Parathyroid adenoma (tissue), 2 donors: ENCODE data around the gene DCLK2.

Experiments
- H2AFZ ChIP-seq: fragments of 300-600 bp; sonication (generic); one replicate; pipeline ENCODE4 v1.7.0; 2017; ENCODE audit warnings: antibody characterized with exemption, mild to moderate bottlenecking
- H3K27ac ChIP-seq: fragments of 300-600 bp; sonication (generic); one replicate; pipeline ENCODE4 v1.7.0; 2017
- H3K27me3 ChIP-seq: fragments of 300-600 bp; sonication (generic); one replicate; pipeline ENCODE4 v1.7.0; 2017; ENCODE audit warnings: low read length; ENCODE audit not compliant: control insufficient read depth, insufficient read depth
- H3K36me3 ChIP-seq: fragments of 300-600 bp; sonication (generic); one replicate; pipeline ENCODE4 v1.7.0; 2017; ENCODE audit warnings: low read length; ENCODE audit not compliant: control insufficient read depth, insufficient read depth
- H3K4me1 ChIP-seq: fragments of 300-600 bp; sonication (generic); one replicate; pipeline ENCODE4 v1.7.0; 2017; ENCODE audit warnings: control low read depth
- H3K4me2 ChIP-seq: fragments of 300-600 bp; sonication (generic); one replicate; pipeline ENCODE4 v1.7.0; 2017; ENCODE audit warnings: low read length
- H3K4me3 ChIP-seq: fragments of 300-600 bp; sonication (generic); one replicate; pipeline ENCODE4 v1.7.0; 2017; ENCODE audit warnings: low read depth, low read length
- H3K79me2 ChIP-seq: fragments of 300-600 bp; sonication (generic); one replicate; pipeline ENCODE4 v1.7.0; 2017; ENCODE audit warnings: control low read depth
- H3K9ac ChIP-seq: fragments of 300-600 bp; sonication (generic); one replicate; pipeline ENCODE4 v1.7.0; 2017; ENCODE audit warnings: mild to moderate bottlenecking
- H3K9me3 ChIP-seq: fragments of 300-600 bp; sonication (generic); one replicate; pipeline ENCODE4 v1.7.0; 2017; ENCODE audit warnings: low read length; ENCODE audit not compliant: control insufficient read depth
- CTCF ChIP-seq: fragments of 300-600 bp; sonication (generic); IDR thresholded peaks from one replicate; pipeline ENCODE4 v1.7.0; 2017; ENCODE audit warnings: antibody characterized with exemption, mild to moderate bottlenecking
- donor health status: primary hyperparathyroidism.

Gene DCLK2

GRCh38 chr4:150106886-150107285 lies 28.6 kb downstream of the DCLK2 start:
- Histone ChIP-seq H3K4me3 (no peak overlapping the region), H2AFZ (no peak overlapping the region), H3K27me3 (no peaks in the 10 kb centered on the region), H3K27ac (no peak overlapping the region), H3K9ac (no peak overlapping the region), H3K36me3 (no peaks in the 10 kb centered on the region), H3K9me3 (no peaks in the 10 kb centered on the region), H3K4me2 (no peak overlapping the region), H3K79me2 (no peaks in the 10 kb centered on the region), H3K4me1 (no peaks in the 10 kb centered on the region)
- no peak for TF ChIP-seq CTCF

GRCh38 chr4:150108691-150109090 lies 30.4 kb downstream of the DCLK2 start:
- Histone ChIP-seq H3K4me2 (no peak overlapping the region), H3K9me3 (no peaks in the 10 kb centered on the region), H3K9ac (no peak overlapping the region), H3K4me1 (no peaks in the 10 kb centered on the region), H3K27ac (no peak overlapping the region), H3K27me3 (no peaks in the 10 kb centered on the region), H2AFZ (no peak overlapping the region), H3K36me3 (no peaks in the 10 kb centered on the region), H3K4me3 (no peak overlapping the region), H3K79me2 (no peaks in the 10 kb centered on the region)
- no peak for TF ChIP-seq CTCF

- TF ChIP-seq CTCF, result no peak
- Histone ChIP-seq H3K9me3 (no peaks in the 10 kb centered on the region), H3K4me3 (no peak overlapping the region), H3K4me1 (no peaks in the 10 kb centered on the region), H2AFZ (no peak overlapping the region), H3K4me2 (no peak overlapping the region), H3K36me3 (no peaks in the 10 kb centered on the region), H3K27me3 (no peaks in the 10 kb centered on the region), H3K79me2 (no peaks in the 10 kb centered on the region), H3K27ac (no peak overlapping the region), H3K9ac (no peak overlapping the region)
Measured at GRCh38 chr4:150114641-150115040, 36.4 kb downstream of the DCLK2 start.

GRCh38 chr4:150115851-150116250 lies 37.6 kb downstream of the DCLK2 start:
- no peak overlapping the region for H3K27ac ChIP-seq
- no peak overlapping the region for H3K4me3 ChIP-seq
- no peak overlapping the region for H3K4me2 ChIP-seq
- H2AFZ ChIP-seq, result no peak overlapping the region
- no peaks in the 10 kb centered on the region for H3K4me1 ChIP-seq
- H3K9ac ChIP-seq, result no peak overlapping the region
- H3K36me3 ChIP-seq, result no peaks in the 10 kb centered on the region
- no peaks in the 10 kb centered on the region for H3K9me3 ChIP-seq
- H3K27me3 ChIP-seq, result no peaks in the 10 kb centered on the region
- H3K79me2 ChIP-seq, result no peaks in the 10 kb centered on the region
- TF ChIP-seq CTCF, result no peak

- Histone ChIP-seq H3K27me3 (no peaks in the 10 kb centered on the region), H3K4me2 (no peak overlapping the region), H3K36me3 (no peaks in the 10 kb centered on the region), H3K79me2 (no peaks in the 10 kb centered on the region), H3K4me1 (no peaks in the 10 kb centered on the region), H2AFZ (no peak overlapping the region), H3K9ac (no peak overlapping the region), H3K9me3 (no peaks in the 10 kb centered on the region), H3K27ac (no peak overlapping the region), H3K4me3 (no peak overlapping the region)
- TF ChIP-seq CTCF, result no peak
Measured at GRCh38 chr4:150116506-150116905, 38.3 kb downstream of the DCLK2 start.
